GM18868 (cell line): ENCODE results near the gene INTS7.

Experiments
- ATAC-seq: cut with Tn5 transposase; IDR thresholded peaks from one replicate; pipeline ENCODE4 v1.9.1; 2021; ENCODE audit warnings: mild to moderate bottlenecking, moderate library complexity; ENCODE audit not compliant: unreplicated experiment

The INTS7 gene

GRCh38 chr1:212035123-212035834 lies at the start of gene INTS7, which contains the start of gene DTL:
TSS of gene INTS7 (minus strand) at chr1:212035557. CDS start at chr1:212035437, 120 bp downstream.
TSS of gene DTL (plus strand) at chr1:212035748. CDS start at chr1:212035891, 143 bp downstream.
- peak; percentile 70 for ATAC-seq

GRCh38 chr1:212082765-212083406 lies 47.5 kb upstream of the INTS7 start:
- ATAC-seq: no peak

- no peak for ATAC-seq
Observed at GRCh38 chr1:212078826-212079225, 43.5 kb upstream of the INTS7 start.

- no peak for ATAC-seq
Observed at GRCh38 chr1:212077028-212077427, 41.7 kb upstream of the INTS7 start.

DNA sequence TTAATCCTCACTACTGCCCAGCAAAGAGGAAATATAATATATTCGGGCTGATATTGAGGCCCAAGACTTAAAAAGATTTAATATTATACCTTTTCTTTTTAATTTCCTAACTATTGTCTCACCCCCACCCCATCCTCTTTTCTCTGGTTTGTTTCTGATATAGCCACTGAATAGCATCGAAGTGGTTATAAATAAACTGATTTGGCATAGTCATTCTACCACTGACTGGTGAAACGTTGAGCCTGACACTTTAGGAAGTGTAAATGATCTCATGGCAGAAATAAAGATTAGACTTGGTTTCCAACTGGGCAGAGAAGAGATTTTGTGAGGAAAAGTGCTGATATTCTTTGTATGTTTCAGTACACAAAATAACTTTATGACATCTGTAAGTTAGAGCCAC lies 39.5 kb upstream of the INTS7 start:
- ATAC-seq: no peak

DNA sequence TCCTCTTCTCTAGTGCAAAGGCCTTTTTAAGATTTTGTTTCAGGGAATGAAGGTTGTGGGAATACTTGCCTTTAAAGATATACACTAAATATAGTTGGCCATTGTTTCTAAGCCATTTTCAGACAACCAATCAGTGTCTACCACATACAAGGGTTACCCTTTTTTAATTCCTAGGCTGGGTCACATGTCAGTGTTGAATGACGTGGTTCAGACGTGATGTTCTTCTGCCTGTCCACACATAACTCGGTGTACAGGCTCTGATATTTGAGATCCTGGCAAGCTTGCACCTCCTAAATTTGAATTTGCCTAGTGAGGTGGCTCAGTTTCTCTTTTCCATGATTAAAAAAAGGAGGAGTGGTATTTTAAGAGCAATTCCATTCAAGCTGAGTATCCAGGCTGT lies 39.0 kb upstream of the INTS7 start:
- no peak for ATAC-seq

- ATAC-seq: no peak
Observed at GRCh38 chr1:212073490-212073889, 38.1 kb upstream of the INTS7 start.

DNA sequence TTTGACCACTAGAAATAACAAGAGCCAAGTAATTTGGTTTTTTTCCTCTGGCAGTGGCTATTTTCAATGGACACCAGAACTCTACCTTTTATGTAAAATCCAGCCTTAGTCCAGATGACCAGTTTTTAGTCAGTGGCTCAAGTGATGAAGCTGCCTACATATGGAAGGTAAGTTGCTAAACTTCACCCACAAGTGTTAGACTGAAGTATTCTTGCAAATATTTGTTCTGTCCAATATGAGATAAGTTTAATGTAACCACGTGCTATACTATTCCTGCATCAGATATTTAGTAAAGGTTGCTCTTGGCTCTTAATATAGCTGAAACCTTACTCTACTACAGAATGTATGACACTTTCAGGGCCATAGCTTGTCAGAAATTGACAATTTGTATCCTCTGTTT lies 36.7 kb upstream of the INTS7 start:
- no peak for ATAC-seq

DNA sequence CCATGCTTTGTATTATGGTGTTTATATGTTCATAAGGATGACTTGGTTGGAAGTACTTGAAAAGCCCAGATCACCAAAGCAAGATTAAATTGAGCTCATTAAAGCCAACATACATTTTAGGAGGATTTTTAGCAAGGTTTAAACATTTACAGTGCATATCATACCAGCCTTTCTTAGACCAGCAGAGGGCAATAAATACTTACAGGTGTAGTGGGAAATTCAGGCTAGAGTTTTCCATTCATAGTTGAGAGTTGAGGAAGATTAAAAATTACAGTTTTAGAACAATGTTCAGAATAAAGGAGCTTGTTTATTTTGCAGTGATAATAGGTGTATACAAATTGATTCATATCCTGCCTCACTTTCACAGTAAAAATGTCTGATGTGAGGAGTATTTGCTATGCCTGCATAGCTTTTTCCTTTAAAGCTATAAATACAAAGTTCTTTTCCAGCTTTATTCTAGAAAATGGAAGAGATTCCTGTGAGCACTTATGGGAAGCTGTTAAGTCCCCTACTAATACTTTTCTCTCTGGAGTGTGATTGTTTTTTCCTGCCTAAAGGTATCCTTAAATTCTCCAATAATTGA lies 35.5 kb upstream of the INTS7 start:
- no peak for ATAC-seq

DNA sequence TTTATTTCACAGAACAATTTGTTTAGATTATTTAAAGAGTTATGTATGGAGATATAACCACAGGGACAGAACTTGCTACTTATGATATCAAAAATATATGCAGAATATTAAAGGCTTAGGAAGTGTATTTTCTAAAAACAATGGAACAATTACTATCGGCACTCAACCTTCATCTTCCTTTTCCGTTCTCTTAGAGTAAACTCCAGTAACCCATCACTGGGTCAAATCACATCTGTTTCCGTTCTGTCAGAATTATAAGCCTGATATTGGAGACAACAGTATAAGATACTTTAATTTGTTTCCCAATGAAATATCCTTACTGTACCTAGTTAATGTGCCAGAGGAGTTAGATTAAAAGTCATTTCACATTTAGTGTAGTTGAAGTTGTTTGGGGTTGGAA lies 32.4 kb upstream of the INTS7 start:
- no peak for ATAC-seq

- no peak for ATAC-seq
Observed at GRCh38 chr1:212062832-212063438, 27.6 kb upstream of the INTS7 start.

DNA sequence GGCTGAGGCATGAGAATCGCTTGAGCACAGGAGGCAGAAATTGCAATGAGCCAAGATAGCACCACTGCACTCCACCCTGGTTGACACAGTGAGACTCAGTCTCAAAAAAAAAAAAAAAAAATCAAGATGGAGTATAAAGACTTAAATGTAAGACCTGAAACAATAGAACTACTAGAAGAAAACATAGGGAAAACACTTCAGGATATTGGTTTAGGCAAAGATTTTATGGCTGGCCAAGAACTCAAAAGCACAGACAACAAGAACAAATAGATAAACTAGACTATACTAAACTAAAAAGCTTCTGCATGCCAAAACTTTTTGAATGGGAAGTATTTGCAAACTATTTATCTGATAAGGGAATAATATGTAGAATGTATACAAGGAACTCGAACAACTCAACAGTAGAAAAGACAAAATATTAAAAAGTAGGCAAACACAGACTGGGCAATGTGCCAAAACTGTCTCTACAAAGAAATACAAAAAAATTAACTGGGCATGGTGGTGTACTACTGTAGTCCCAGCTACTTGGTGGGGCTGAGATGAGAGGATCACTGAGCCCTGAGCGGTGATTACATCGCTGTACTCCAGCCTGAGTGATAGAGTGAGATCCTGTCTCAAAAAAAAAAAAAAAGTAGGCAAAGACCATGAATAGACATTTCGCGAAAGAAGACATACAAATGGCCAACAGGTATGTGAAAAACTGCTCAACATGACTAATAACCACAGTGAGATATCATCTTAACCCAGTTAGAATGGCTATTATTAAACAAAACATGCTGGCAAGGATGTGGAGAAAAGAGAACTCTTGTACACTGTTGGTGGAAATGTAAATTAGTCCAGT lies 25.5 kb upstream of the INTS7 start:
- no peak for ATAC-seq

- ATAC-seq: no peak
Observed at GRCh38 chr1:212055333-212055732, 20.0 kb upstream of the INTS7 start.

DNA sequence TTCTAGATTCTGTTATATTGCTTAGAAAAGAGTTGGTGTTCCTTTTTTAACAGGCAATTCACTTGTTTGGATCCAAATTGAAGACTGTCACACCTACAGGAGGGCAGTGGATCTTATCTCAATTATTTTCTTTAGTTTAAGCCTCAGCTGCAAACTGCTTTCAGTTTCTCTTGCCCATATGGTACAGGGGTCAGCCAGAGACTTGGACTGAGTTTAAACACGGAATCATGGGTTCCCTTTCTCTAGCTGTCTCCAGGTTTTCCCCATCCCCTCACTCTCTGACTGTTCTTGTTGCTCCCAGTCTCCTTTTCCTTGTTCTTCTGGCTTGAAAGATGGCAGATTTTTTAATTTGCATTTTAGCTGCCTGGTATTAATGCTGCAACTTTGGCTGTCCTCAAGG lies 18.6 kb upstream of the INTS7 start:
- ATAC-seq: no peak

DNA sequence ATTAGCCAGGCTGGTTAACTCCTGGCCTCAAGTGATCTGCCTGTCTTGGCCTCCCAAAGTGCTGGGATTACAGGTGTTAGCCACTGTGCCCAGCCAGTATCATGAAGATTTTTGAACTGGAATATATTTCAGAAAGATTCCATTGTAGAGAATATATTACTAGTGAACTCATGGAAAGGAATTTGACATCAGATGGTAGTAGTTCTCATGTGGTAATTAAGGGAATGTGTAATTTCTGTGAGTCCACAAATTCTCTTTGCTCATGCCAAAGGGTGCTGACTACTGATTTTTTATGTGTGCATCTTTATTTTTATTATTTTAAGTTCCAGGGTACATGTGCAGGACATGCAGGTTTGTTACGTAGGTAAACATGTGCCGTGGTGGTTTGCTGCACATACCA lies 10.6 kb upstream of the INTS7 start:
- ATAC-seq: no peak

DNA sequence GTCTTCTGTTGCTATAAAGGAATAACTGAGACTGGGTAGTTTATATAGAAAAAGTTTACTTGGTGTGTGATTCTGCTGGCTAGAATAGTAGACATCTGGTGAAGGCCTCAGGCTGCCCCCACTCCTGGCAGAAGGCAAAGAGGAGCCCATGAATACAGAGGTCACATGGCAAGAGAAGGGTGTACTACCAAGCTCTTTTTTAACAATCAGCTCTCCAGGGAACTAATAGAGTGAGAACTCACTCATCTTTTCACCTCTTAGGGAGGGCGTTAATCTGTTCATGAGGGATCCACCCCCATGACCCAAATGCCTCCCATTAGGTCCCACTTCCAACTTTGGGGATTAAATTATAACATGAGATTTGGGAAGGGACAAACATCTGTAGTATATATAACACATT lies 9.5 kb upstream of the INTS7 start:
- no peak for ATAC-seq

DNA sequence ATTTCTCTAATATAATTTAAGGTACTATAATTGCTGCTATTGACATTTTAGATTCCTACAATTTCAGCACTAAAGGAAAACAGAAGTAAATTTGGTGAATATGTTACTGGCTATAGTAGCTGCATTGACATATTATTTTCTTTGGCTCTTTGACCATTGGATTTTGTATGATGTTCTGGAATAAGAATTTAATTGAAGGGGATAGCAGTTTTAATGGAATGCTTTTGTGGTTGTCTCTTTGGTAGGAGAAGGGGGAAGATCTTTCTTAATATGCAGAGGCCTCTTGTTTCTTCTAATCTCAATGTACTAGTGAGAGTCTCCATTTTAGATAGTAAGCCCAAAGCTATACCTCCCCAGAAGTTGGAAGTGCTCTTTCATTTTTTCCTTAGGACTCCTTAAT lies 7.1 kb upstream of the INTS7 start:
- ATAC-seq: no peak

- no peak for ATAC-seq
Observed at GRCh38 chr1:212040629-212041412, 5.5 kb upstream of the INTS7 start.

DNA sequence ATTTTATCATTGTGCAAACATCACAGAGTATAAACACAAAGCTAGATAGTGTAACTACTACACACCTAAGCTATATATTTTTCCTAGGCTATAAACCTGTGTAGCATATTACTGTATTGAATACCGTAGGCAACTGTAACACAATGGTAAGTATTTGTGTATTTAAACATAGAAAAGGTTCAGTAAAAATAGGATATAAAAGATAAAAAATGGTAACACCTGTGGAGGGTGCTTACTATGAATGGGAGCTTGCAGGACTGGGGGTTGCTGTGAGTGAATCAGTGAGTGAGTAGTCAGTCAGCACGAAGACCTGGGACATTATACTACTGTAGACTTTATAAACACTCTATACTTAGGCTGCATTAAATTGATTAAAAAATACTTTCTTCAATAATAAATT lies 4.3 kb upstream of the INTS7 start:
- ATAC-seq: no peak

GRCh38 chr1:212037900-212038299 lies 2.5 kb upstream of the INTS7 start:
- ATAC-seq: no peak
